Measurements from ENCODE around the gene PLXNA2. TPM values are rescaled to one million over a fixed set of nuclear protein-coding genes. Genes with fewer than 3 reads are reported as not detected.
A peak's percentile ranks its signal among the peaks of the same experiment; 100 is the strongest.

The PLXNA2 gene
- total and polyA plus RNA-seq, 7 donors, result 2.4 to 16.1 (median 6.4) TPM

DNA sequence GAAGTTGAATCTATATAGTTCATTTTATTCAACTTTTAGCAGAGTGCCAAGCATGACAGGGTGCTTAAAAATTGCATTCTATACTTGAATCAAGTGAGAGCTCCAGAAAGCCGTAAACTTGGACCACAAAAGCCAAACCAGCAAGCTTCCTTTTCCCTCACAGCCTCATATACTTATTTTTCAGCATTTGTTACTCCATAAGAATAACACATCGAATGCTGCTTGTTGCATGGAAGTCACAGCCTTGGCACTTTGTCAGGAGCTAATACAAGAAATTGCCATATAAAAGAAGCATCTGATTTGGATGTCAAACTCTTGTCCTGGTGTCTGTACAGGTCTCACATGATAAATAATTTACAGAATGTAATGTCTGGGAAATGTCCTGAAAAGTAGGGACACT, 87.4 kb downstream of the PLXNA2 start:
- Histone ChIP-seq H3K9me3 (no peaks in the 10 kb centered on the region), H3K36me3 (no peaks in the 10 kb centered on the region), H3K4me3 (no peak overlapping the region), H3K4me1 (peaks cover 0 to 81% (median 63%) of the 10 kb centered on the region in 4 donors), H3K27me3 (no peaks in the 10 kb centered on the region), H3K27ac (peak overlapping the region in 1 of 4 donors; percentile 32)
- WGBS, 2 donors, result 67 to 73% methylated on average over 2 of the region's 2 CpGs
- intact Hi-C loops (cut with DNase I), result no loop called here
- TF ChIP-seq, protein P1, sequence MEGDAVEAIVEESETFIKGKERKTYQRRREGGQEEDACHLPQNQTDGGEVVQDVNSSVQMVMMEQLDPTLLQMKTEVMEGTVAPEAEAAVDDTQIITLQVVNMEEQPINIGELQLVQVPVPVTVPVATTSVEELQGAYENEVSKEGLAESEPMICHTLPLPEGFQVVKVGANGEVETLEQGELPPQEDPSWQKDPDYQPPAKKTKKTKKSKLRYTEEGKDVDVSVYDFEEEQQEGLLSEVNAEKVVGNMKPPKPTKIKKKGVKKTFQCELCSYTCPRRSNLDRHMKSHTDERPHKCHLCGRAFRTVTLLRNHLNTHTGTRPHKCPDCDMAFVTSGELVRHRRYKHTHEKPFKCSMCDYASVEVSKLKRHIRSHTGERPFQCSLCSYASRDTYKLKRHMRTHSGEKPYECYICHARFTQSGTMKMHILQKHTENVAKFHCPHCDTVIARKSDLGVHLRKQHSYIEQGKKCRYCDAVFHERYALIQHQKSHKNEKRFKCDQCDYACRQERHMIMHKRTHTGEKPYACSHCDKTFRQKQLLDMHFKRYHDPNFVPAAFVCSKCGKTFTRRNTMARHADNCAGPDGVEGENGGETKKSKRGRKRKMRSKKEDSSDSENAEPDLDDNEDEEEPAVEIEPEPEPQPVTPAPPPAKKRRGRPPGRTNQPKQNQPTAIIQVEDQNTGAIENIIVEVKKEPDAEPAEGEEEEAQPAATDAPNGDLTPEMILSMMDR (IDR thresholded peaks at IDR 0.05), result no peak
- no peak for TF ChIP-seq POLR2A (IDR thresholded peaks at IDR 0.05)
- TF ChIP-seq POLR2AphosphoS5 (IDR thresholded peaks at IDR 0.05), result no peak
- TF ChIP-seq EP300 (IDR thresholded peaks at IDR 0.05), result no peak
- peak; percentile 34 for DNase-seq

DNA sequence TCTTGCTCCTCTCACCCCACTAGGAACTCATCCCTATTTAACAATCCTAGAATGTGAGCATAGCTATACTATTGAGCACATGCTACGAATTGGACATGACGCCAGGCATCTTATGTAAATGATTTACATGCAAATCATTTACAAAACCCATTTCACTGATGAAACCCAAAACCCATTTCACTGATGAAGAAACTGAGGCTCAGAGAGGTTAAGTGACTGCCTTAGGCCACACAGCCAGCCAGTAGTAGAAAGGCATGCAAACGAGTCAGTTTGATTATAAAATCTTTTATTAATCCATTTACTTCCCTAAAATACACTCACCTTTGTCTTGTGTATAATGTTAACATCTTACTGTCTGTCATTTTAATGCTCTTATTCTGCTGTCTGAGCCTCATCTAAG, 87.9 kb downstream of the PLXNA2 start:
- Histone ChIP-seq H3K4me3 (no peak overlapping the region), H3K27ac (peak overlapping the region in 1 of 4 donors; percentile 32), H3K36me3 (no peaks in the 10 kb centered on the region), H3K4me1 (peaks cover 0 to 78% (median 62%) of the 10 kb centered on the region in 4 donors), H3K9me3 (no peaks in the 10 kb centered on the region), H3K27me3 (no peaks in the 10 kb centered on the region)
- WGBS, 2 donors, result 67 to 84% methylated on average over 3 of the region's 3 CpGs
- TF ChIP-seq POLR2A (IDR thresholded peaks at IDR 0.05), result no peak
- TF ChIP-seq, protein P1 (IDR thresholded peaks at IDR 0.05), result no peak
- TF ChIP-seq POLR2AphosphoS5 (IDR thresholded peaks at IDR 0.05), result no peak
- no peak for TF ChIP-seq EP300 (IDR thresholded peaks at IDR 0.05)
- DNase-seq, result no peak
- intact Hi-C loops (cut with DNase I), result no loop called here

DNA sequence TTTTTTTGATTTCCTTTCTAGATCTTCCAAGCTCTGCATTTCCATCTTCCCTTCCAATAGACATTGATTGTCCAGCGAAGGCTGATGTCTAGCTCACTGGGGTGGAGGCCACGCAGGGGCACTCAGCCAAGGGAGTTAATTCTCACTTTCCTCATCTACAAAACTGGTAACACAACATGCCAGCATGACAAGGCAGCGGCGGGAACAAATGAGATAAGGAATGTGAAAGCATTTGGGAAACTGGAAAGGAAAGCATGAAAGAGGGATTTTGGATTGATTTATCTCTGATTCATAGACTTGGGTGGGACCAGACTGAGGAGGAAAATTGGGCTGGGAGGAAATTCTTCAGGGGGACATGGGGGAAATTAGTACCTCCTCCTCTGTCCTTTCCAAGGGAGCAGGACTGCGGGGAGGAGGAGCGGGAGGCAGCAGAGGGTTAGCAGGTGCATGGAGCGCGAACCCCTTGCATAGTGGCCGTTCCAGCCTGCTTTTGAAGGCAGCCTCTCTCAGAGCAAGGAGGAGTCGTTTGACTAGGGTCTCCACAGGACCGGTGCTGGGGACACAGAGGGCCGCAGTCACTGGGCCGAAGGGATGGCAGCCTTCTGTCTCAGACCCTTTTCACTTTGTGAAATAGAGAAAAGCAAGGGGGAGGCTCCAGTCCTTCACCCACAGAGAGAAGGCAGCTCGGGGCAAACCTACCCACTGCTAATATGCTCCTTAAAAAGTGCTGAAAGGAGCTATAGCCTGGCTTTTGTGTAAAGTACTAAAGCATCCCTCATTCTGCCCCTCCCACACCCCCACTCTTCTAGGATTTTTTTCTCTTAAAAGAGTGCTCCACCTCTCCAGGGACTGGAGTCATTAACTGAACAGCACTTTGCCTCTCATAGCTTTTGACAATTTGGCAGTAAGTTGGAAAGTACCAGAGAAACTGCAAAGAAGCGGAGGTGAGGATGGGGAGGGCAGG, 89.2 kb downstream of the PLXNA2 start:
- no peaks in the 10 kb centered on the region for H3K36me3 ChIP-seq
- no peak overlapping the region for H3K27ac ChIP-seq
- H3K4me1 ChIP-seq, result peaks cover 0 to 77% (median 61%) of the 10 kb centered on the region in 4 donors
- DNase-seq, result peak; percentile 34
- 45 to 69% methylated on average over 15 of the region's 15 CpGs for WGBS, 2 donors
- H3K27me3 ChIP-seq, result no peaks in the 10 kb centered on the region
- intact Hi-C loops (cut with DNase I), result no loop called here
- no peak overlapping the region for H3K4me3 ChIP-seq
- H3K9me3 ChIP-seq, result no peaks in the 10 kb centered on the region
- TF ChIP-seq EP300 (IDR thresholded peaks at IDR 0.05) (no peak), POLR2AphosphoS5 (IDR thresholded peaks at IDR 0.05) (no peak), POLR2A (IDR thresholded peaks at IDR 0.05) (no peak)
- TF ChIP-seq, protein P1 (IDR thresholded peaks at IDR 0.05), result no peak

DNA sequence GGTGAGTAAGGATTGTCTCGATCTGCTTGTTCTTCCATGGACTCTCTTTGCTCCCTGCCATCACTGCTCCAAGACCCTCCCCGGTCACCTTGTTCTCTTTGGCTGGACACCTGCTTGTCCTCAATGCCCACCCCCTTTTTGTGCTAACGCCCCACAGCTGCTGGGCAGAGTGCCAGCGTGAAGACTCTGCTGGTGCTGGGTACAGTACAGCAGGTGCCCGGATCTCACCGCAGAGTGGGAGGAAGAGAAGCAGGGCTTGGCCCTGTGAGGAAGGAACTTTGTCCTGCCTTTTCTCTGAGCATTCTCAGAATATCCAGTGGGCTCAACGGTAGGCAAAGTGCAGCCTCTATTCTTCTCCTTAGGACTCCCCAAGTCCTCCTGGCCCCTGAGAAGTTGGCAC, 90.1 kb downstream of the PLXNA2 start:
- peak; percentile 37 for DNase-seq
- Histone ChIP-seq H3K9me3 (no peaks in the 10 kb centered on the region), H3K4me1 (peaks cover 0 to 70% (median 54%) of the 10 kb centered on the region in 4 donors), H3K36me3 (no peaks in the 10 kb centered on the region), H3K27ac (no peak overlapping the region), H3K4me3 (no peak overlapping the region), H3K27me3 (no peaks in the 10 kb centered on the region)
- TF ChIP-seq POLR2A (IDR thresholded peaks at IDR 0.05), result no peak
- TF ChIP-seq EP300 (IDR thresholded peaks at IDR 0.05), result no peak
- no peak for TF ChIP-seq POLR2AphosphoS5 (IDR thresholded peaks at IDR 0.05)
- TF ChIP-seq, protein P1 (IDR thresholded peaks at IDR 0.05), result no peak
- WGBS, 2 donors, result 7 to 32% methylated on average over 7 of the region's 7 CpGs
- intact Hi-C loops (cut with DNase I), result no loop called here
